ENCODE measurements around the gene SCIMP. TPM values are rescaled to one million over a fixed set of nuclear protein-coding genes. Genes with fewer than 3 reads are reported as not detected.

SCIMP gene
- total and polyA plus RNA-seq, 2 of the 13 experiments (the other 11 are each of a cell fraction or from before 2014, with no cell fraction given), result not detected

DNA sequence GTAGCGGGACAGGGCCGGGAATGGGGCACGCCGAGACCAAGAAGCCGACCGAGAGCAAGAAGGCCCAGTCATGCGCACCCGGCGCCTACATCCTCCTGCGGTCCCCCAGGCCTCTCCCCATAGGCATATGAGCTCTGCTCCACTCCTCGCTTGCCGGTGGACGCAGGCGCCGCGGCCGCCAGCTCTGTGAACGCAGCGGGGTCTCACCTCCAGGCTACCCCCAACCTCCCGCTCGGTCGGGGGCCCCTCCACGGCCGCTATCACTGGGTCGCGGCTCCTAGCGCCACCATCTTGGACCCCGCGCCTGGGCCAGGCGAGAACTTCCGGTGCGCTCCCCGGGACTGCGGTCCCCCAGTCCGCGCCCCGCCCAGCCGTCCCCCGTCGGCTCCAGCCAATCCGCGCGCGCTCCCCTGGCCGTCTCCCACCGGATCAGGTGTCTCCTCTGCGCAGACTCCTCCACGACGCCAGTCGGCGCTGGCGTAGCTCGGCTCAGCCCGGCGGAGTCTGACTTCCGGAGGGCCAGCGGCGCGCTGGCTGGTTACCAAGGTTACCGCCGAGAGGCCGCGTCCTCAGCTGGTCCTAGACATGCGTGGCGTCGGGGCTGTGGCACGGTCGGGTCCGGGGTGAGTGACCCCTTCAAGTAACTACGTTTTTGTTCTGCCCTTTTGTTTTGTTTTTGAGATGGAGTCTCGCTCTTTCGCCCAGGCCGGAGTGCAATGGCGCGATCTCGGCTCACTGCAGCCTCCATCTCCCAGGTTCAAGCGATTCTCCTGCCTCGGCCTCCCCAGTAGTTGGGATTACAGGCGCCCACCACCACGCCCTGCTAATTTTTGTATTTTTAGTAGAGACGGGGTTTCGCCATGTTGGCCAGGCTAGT lies 42.9 kb downstream of the SCIMP start, which contains the start of gene ZNF594 (continued):
- peak; percentile 70 for TF ChIP-seq NFYB (CRISPR knock-in tag; IDR thresholded peaks at IDR 0.05)
- peak; percentile 81 for TF ChIP-seq POLR2G (IDR thresholded peaks at IDR 0.05; ENCODE audit: low read depth, low read length)
- TF ChIP-seq, protein P1, sequence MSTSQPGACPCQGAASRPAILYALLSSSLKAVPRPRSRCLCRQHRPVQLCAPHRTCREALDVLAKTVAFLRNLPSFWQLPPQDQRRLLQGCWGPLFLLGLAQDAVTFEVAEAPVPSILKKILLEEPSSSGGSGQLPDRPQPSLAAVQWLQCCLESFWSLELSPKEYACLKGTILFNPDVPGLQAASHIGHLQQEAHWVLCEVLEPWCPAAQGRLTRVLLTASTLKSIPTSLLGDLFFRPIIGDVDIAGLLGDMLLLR (CRISPR knock-in tag; IDR thresholded peaks at IDR 0.05), result 0 out of 2 replicates have a peak, but pooled peaks have one; percentile 37
- TF ChIP-seq KMT2A (CRISPR knock-in tag; IDR thresholded peaks at IDR 0.05), result peak; percentile 79
- TF ChIP-seq, protein P2, sequence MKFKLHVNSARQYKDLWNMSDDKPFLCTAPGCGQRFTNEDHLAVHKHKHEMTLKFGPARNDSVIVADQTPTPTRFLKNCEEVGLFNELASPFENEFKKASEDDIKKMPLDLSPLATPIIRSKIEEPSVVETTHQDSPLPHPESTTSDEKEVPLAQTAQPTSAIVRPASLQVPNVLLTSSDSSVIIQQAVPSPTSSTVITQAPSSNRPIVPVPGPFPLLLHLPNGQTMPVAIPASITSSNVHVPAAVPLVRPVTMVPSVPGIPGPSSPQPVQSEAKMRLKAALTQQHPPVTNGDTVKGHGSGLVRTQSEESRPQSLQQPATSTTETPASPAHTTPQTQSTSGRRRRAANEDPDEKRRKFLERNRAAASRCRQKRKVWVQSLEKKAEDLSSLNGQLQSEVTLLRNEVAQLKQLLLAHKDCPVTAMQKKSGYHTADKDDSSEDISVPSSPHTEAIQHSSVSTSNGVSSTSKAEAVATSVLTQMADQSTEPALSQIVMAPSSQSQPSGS (CRISPR knock-in tag; IDR thresholded peaks at IDR 0.05), result peak; percentile 39; the same call in 1 of the 2 replicates
- peak; percentile 35; the same call in 1 of the 2 replicates for TF ChIP-seq ZNF605 (CRISPR knock-in tag; IDR thresholded peaks at IDR 0.05)
- TF ChIP-seq FIP1L1 (IDR thresholded peaks at IDR 0.05; ENCODE audit: borderline replicate concordance, insufficient read depth, low read depth, low read length), result no peak
- peak; percentile 87 for TF ChIP-seq KAT8 (CRISPR knock-in tag; IDR thresholded peaks at IDR 0.05)
- TF ChIP-seq, protein P3, sequence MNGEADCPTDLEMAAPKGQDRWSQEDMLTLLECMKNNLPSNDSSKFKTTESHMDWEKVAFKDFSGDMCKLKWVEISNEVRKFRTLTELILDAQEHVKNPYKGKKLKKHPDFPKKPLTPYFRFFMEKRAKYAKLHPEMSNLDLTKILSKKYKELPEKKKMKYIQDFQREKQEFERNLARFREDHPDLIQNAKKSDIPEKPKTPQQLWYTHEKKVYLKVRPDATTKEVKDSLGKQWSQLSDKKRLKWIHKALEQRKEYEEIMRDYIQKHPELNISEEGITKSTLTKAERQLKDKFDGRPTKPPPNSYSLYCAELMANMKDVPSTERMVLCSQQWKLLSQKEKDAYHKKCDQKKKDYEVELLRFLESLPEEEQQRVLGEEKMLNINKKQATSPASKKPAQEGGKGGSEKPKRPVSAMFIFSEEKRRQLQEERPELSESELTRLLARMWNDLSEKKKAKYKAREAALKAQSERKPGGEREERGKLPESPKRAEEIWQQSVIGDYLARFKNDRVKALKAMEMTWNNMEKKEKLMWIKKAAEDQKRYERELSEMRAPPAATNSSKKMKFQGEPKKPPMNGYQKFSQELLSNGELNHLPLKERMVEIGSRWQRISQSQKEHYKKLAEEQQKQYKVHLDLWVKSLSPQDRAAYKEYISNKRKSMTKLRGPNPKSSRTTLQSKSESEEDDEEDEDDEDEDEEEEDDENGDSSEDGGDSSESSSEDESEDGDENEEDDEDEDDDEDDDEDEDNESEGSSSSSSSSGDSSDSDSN (CRISPR knock-in tag; IDR thresholded peaks at IDR 0.05), result 0 out of 2 replicates have a peak, but pooled peaks have one; percentile 14
- TF ChIP-seq, protein P4, sequence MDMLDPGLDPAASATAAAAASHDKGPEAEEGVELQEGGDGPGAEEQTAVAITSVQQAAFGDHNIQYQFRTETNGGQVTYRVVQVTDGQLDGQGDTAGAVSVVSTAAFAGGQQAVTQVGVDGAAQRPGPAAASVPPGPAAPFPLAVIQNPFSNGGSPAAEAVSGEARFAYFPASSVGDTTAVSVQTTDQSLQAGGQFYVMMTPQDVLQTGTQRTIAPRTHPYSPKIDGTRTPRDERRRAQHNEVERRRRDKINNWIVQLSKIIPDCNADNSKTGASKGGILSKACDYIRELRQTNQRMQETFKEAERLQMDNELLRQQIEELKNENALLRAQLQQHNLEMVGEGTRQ (IDR thresholded peaks at IDR 0.05; ENCODE audit: low read depth, low read length), result no peak
- TF ChIP-seq, protein P4 (CRISPR knock-in tag; IDR thresholded peaks at IDR 0.05; ENCODE audit: borderline replicate concordance), result no peak
- TF ChIP-seq, protein P5, sequence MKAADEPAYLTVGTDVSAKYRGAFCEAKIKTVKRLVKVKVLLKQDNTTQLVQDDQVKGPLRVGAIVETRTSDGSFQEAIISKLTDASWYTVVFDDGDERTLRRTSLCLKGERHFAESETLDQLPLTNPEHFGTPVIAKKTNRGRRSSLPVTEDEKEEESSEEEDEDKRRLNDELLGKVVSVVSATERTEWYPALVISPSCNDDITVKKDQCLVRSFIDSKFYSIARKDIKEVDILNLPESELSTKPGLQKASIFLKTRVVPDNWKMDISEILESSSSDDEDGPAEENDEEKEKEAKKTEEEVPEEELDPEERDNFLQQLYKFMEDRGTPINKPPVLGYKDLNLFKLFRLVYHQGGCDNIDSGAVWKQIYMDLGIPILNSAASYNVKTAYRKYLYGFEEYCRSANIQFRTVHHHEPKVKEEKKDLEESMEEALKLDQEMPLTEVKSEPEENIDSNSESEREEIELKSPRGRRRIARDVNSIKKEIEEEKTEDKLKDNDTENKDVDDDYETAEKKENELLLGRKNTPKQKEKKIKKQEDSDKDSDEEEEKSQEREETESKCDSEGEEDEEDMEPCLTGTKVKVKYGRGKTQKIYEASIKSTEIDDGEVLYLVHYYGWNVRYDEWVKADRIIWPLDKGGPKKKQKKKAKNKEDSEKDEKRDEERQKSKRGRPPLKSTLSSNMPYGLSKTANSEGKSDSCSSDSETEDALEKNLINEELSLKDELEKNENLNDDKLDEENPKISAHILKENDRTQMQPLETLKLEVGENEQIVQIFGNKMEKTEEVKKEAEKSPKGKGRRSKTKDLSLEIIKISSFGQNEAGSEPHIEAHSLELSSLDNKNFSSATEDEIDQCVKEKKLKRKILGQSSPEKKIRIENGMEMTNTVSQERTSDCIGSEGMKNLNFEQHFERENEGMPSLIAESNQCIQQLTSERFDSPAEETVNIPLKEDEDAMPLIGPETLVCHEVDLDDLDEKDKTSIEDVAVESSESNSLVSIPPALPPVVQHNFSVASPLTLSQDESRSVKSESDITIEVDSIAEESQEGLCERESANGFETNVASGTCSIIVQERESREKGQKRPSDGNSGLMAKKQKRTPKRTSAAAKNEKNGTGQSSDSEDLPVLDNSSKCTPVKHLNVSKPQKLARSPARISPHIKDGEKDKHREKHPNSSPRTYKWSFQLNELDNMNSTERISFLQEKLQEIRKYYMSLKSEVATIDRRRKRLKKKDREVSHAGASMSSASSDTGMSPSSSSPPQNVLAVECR (CRISPR knock-in tag; IDR thresholded peaks at IDR 0.05; ENCODE audit: borderline replicate concordance), result peak; percentile 94
- TF ChIP-seq ZFP62 (CRISPR knock-in tag; IDR thresholded peaks at IDR 0.05), result 0 out of 2 replicates have a peak, but pooled peaks have one; percentile 38
